ENCODE data around the gene CACNA1C.

DNA sequence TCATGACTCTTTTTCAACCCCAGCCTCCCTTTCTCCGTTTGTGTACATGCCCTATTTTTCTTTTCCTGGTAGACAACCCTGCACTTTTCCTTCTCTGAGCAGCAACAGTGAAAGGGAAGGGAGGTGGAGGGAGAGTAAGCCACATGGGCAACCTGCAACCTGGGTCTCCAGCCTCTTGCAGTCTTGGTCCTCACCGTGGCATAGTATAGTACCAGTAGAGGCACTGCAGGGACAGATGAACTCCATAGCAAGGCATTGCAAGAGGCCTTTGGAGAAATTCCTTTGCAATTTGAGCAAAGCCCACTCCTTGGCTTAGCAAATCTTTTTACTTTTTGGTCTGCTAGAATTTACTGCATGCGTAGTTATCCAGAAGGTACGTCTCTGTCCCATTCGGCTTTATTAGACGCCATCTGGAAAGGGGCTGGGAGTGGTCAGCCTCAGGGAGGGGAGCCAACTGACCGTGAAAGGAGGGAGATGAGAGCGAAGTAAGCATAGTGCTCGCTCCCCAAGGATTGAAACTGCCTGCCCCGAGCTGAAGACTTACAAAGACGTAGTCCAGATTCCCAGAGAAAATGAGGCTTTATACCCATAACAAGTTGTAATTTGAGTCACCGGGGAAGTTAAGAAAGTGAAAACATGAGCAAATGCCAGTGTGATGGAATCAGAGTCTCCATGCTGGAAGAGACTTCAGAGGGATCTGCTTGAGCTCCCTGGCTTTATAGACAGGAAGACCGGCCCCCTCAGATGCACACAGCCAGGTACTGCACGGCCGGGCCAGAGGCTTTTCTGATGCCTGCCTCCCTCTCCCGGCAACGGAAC is 332.0 kb downstream of the CACNA1C start:
- TF ChIP-seq, protein P1, sequence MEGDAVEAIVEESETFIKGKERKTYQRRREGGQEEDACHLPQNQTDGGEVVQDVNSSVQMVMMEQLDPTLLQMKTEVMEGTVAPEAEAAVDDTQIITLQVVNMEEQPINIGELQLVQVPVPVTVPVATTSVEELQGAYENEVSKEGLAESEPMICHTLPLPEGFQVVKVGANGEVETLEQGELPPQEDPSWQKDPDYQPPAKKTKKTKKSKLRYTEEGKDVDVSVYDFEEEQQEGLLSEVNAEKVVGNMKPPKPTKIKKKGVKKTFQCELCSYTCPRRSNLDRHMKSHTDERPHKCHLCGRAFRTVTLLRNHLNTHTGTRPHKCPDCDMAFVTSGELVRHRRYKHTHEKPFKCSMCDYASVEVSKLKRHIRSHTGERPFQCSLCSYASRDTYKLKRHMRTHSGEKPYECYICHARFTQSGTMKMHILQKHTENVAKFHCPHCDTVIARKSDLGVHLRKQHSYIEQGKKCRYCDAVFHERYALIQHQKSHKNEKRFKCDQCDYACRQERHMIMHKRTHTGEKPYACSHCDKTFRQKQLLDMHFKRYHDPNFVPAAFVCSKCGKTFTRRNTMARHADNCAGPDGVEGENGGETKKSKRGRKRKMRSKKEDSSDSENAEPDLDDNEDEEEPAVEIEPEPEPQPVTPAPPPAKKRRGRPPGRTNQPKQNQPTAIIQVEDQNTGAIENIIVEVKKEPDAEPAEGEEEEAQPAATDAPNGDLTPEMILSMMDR (IDR thresholded peaks at IDR 0.05) = no peak
- no peak for TF ChIP-seq POLR2A (IDR thresholded peaks at IDR 0.05)
